ENCODE measurements around the gene SKP2.
A peak's percentile ranks its signal among the peaks of the same experiment; 100 is the strongest.
"Not testable (repeated sequence)": the region's sequence is repeated elsewhere in the genome, so short reads cannot be mapped to it uniquely, and the experiment has no call there.

SKP2 gene

DNA sequence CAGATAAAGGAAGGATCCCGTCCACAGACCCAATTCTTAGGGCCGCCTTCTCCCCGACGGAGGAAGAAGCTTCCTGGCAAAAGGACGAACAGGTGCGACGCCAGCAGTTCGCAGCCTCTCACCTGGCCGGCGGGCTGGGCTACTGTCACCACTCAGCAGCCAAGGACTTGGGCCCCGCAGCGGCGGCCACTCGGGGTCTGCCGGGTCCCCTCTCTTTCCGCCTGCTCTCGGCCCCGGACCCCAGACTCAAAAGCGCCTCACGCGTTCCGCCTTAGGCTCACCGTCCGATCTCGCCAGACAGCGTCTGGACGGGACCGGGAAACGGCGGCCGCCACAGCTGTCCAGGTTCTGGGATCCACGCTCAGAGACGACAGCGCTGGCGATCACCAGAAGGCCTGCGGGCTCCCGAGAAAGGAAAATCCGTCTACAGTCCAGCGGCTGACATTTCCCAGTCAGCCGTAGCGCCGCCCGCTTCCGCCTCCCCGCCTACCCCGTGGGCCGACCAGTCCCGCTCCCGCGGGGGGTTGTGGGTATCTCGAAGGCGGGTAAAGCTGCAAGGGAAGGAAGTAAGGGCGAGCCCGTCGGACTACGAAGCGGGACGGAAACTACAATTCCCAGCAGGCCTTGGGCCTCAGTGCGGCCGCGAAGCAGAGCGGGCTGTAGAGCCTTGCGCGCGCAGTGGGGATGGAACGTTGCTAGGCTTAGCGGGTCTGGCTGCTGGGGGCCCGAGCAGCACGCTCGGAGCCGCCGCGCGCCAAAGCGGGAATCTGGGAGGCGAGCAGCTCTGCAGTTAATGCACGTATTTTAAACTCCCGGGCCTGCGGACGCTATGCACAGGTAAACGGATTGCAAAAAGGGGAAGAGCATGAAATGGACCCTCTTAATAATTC is at the start of gene SKP2, which contains the start of gene LMBRD2:
SKP2 (plus strand) TSS at position 678 of the 890 bp plus-strand sequence; CDS start at position 830, 152 bp downstream.
LMBRD2 (minus strand) TSS at position 454 of the 890 bp plus-strand sequence. CDS start 8,538 bp downstream, outside the sequence.
- DNase-seq, result peak; percentile 98

DNA sequence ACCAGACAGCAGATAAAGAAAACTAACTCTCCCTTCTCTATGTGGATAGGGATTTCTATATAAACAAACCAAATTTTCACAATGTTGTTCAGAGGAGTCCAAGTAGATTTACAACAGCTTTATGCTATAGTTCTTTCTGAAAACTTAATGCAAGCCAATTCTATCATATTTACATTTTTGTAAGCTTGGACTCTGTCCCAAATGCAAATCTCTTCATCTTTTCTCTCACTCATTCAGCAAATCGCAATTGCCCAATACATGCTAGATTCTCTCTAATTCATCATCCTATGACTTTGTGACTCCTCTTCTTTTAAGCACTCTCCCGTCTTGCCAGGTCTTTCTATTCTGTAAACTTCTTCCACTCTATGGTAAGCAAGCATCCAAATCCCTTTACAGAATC is 46.1 kb upstream of the SKP2 start:
- DNase-seq, result no peak

DNA sequence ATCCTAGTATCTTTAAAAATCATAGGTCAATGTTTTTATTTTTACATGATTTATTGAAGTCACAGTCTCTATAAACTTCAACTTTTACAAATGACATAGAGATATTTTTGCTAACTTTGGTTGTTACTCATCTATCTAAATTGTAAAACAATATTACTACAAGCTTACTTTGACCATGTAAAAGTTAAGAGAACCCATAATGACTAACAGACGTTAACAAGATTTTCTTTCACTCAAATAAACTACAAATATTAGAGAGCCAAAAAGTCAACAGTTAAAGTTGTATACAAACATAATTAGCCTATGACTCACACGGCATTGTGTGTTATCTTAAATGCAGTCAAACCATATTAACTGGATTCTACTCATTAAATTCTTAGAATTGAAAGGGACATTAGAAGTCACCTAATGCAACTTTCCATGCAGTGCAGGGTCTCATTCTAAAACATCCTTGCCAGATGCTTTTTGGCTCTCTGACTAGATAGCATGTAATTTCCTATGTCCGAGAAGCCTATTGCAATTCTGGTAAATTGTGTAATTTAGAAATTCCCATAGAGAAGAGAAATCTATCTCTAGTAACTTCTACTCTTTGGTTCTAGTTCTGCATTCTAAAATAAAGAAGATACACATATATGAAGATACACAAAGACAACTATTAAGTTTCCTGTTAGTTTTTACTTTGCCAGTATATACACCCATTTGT is 43.0 kb upstream of the SKP2 start:
- DNase-seq, result no peak

DNA sequence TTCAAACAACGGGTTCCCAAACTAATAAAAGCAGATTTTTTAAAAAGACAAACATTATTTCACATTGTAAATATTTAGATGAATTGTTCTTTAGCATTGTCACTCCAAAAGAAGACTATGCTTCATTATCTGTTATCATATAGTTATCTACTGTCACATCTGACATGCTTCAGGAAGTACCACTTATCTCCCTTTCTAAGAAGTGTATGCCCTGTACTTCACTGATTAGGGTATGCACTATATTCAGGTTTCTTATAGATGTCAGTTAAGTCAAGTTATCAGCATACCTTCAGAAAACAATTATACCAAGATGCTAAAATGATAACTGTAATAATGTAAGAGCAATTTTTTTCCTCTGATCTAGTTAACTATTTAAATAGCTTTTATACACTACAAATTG is 40.7 kb upstream of the SKP2 start:
- DNase-seq, result no peak

DNA sequence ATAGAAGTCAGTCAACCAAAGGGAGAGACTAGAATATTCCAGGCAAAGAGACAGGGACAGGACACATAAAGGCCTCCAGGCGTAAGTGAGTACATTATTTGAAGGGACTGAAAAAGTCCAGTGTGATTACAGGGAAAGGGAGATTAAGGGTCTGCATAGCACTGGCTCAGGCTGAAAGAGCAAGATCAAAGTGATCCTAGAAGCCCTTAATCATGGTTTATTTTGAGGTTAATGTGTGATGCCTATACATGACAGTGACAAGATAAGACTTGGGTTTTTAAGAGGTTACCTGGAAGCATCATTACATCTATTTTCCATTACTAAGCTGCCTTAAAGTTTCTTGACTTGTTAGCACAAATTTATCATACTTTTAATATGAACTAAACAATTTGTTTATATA is 26.0 kb upstream of the SKP2 start:
- no peak for DNase-seq

DNA sequence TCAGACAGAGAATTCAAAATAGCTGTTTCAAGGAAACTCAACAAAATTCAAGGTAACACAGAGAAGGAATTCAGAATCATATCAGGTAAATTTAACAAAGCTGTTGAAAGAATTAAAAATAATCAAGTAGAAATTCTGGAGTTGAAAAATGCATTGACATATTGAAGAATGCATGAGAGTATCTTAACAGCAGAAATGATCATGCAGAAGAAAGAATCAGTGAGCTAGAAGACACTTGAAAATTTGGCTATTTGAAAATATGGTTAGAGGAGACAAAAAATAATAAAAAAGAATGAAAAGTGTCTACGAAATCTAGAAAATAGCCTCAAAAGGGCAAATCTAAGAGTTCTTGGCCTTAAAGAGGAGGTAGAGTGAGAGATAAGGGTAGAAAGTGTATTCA is 23.1 kb upstream of the SKP2 start:
- DNase-seq, result no peak

DNA sequence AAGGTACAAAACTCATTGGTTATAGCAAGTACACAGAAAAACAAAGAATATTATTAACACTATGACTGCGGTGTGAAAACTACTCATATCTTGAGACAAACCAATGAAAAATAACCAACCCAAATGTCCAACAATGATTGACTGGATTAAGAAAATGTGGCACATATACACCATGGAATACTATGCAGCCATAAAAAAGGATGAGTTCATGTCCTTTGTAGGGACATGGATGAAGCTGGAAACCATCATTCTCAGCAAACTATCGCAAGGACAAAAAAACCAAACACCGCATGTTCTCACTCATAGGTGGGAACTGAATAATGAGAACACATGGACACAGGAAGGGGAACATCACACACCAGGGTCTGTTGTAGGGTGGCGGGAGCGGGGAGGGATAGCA is 22.2 kb upstream of the SKP2 start:
- not testable (repeated sequence) for DNase-seq

DNA sequence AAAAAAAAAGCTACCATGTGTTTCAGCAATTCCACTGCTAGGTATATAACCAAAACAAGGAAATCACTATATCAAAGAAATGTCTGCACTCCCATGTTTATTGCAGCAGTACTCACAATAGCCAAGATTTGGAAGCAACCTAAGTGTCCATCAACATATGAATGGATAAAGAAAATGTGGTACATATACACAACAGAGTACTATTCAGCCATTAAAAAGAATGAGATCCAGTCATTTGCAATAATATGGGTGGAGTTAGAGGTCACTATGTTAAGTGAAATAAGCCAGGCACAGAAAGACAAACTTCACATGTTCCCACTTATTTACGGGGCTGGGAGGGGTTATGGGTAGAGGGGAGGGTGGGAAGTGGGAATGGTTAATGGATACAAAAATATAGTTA is 18.9 kb upstream of the SKP2 start:
- not testable (repeated sequence) for DNase-seq

DNA sequence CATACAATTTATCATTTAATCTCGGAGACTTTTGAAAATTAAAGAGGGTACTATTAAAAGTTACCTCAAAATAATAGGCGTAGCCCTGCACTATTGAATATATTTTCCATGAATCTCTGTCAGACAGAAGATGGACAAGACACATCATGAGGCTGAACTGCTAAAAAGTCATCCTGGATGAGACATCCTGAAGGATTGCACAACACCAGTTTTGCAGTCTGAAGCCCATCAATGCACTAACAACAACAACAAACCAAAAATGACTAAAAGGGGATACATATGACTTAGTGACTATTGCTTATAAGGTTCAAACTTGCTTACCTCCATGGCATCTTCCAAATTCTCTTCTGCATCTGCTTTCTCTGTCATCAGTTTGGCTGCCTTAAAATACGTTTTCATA is 15.9 kb upstream of the SKP2 start:
- DNase-seq, result no peak

DNA sequence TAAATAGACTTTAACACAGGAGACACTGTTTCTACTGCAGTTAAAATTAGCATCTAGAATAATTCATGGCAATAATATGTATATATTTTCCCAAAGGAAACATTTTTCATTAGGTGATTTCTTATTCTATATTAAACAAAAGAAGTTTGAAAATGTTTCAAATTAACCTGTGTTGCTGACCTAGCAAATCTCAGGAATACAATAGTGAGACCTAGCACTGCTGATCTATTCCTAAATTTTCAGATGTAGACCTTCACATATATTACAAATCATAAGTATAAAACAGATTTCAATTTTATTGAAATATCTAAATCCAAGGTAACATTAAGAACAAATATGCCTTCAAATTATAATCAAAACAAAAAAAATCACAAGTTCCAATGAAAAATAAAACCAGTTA is 15.3 kb upstream of the SKP2 start:
- DNase-seq, result no peak

DNA sequence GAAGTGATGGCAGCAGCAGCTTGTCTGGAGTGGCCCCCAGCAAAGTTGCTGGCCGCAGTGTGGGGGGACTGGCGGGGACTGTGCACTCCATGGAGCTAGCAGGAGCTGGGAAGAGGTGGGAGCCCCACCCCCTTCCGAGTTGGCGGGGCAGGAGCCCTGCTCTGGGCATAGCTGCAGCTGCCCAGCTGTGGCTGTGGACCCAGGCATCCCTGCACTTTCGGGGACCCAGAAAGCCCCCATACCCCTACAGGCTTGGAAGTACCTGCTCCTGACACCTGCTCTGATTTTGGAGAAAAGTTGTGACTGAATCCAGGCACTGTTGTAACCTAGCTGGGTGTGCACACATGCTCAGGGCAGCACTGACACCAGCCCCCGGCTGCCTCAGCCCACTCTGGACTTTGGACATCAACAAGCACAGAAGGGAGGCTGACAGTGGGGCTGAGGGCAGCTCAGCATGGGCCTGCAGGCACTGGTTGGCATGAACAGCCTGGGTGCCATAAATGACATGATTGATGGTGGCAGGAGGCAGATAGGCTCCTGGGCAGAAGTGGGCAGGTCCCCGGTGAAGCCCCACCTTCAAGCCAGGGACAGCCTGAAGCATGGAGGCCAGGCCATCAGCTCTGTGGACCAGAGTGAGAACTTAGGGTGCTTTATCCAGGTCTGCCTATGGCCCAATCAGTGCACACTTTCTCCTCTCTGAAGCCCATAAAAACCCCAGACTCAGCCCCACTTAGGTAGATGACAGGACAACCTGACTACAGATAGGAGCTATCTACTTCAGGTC is 12.8 kb upstream of the SKP2 start:
- DNase-seq, result no peak

DNA sequence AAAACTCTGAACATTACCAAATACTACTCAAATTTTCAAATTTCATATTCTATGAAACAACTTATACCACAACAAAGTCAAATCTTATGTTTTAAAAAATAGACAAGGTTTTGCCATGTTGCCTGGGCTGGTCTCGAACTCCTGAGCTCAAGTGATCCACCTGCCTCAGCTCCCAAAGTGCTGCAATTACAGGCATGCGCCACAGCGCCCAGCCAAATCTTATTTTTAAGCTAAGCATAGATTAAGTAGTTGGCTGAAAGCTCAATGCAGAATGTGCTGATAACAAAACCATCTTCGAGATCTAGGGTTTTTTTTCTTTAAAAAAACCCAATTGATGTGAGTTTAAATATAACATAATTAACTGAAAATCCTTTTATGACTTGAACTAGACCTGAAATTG is 6.6 kb upstream of the SKP2 start:
- DNase-seq, result no peak

DNA sequence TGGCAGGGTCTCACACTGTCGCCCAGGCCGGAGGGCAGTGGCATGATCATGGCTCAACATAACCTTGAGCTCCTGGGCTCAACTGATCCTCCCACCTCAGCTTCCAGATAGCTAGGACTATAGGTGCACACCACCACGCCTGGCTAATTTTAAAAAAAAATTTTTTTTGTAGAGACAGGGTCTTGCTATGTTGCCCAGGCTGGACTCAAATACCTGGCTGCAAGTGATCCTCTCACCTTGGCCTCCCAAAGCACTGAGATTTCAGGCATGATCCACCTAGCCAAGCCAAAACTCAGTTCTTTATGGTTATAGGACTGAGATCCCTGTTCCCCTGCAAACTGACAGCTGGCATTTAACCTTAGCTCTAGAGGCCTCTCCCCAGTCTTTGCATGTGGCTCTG is 5.5 kb upstream of the SKP2 start:
- no peak for DNase-seq

DNA sequence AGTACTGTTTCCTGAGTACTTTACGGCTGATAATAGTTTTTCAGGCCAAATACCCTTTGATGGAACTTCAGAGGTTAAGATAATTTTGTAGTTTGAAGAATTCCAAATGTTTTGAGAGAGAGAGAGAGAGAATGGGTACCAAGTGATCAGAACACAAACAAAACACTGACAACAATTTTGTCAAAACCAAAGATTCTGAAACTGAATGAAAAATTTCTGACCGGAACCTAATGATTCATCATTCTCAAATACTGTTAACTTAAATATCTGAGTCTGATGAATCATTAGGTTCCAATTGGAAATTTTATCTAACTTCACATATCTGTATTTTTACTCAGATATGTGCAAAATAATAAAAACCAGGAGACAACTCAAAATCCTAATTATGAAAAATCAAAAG is 4.2 kb upstream of the SKP2 start:
- no peak for DNase-seq

DNA sequence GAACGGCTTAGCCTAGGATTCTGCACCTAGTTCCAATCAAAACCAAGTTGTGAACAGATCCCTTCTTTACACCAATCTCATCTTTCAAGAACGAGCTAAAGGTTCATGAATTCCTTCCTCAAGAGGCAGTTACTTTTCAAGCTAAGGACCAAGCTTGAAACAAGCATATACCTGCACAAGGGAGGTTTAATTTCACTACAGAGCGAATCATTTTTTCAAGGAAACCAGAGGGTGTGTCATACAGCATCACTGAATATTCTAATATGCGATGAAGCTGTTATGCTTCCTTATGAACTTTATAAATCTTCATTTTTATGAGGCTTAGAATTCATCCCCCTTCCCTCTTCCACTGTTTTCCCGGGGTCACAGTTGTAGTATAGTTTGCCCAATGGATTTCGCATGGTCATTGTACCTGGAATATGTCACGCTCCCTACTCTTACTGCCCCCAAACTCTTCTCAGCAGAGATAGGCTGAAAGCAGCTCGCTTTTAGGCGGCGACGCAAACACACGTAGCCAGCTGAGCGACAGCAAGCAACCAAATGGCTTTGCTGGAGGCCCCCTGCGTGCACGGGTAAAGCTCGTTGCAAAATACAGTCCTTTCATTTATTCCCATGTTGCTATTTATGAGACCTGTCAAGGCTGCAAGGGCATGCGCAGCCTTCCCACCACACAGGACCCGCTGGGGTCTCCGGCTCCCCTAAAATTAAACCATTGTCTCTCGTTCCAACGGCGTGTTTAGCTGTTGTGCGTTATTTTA is 1.1 kb upstream of the SKP2 start:
- DNase-seq, result peak; percentile 55

DNA sequence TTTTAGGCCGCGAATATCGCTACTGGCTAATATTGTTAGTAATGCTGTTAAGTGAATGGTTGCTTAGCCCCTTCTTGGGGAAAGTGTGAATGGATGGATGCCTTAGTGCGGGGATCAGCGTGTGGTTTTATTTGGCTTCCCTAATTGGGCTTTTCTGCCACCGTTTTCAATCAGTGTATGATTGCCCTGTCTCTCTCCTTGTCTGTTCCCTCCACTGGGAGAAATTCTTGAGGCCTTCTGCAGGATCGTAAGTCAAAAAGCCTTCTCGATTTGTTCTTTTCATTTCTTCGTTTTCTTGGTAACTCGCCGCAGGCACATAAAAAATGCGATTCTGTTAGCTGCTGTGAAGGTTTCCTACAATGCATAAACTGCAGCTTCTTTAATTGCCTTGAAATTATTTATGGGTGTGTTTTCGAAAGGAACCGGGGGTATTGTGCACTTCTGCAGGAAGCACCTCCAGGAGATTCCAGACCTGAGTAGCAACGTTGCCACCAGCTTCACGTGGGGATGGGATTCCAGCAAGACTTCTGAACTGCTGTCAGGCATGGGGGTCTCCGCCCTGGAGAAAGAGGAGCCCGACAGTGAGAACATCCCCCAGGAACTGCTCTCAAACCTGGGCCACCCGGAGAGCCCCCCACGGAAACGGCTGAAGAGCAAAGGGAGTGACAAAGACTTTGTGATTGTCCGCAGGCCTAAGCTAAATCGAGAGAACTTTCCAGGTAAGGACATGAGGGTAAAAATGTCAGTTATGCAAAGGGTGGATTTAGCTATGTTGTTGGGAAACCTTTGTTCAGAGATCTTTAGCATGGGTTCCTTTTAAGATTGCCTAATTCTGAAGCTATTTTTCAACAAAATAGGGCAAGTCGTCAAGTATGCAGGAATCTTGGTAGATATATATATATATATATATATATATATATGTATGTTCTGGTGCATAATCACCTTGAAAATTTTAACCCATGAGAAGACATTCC is 700 bp downstream of the SKP2 start:
- no peak for DNase-seq

DNA sequence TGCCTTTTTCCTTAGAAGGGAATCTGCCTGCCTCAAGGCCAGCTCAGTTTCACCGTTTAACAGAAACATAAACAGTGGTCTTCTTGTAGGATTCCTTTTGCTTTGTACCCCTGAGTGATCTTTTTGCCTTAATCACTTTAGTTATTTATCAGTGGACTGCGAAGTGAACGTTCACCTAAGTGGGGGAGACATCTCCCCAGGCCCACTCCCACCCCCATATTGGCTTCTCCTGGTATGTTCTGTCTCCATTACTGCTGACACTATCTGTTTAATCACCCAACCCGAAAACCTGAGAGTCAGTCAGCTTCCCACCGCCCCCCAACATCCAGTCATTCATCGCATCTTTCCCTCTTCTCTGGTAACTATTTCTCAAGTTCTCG is 1.4 kb downstream of the SKP2 start:
- DNase-seq, result no peak

DNA sequence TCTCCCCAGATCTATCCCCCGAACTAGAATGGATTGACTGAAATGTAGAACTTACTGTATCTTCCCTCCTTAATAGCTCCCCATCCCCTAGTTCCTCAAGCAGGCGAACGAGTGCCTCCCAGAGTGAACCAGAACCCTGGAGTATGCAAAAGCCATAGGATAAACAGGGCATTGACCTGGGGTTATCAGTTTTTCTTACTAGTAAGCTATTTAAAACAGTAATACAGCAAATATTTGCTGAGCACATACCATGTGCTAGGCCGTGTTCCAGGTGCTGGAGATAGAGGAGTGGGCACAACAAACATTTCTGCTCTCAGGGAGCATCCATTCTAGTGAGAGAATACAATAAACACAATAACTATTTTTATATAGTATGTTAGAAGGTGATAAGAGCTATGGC is 1.8 kb downstream of the SKP2 start:
- DNase-seq, result no peak

DNA sequence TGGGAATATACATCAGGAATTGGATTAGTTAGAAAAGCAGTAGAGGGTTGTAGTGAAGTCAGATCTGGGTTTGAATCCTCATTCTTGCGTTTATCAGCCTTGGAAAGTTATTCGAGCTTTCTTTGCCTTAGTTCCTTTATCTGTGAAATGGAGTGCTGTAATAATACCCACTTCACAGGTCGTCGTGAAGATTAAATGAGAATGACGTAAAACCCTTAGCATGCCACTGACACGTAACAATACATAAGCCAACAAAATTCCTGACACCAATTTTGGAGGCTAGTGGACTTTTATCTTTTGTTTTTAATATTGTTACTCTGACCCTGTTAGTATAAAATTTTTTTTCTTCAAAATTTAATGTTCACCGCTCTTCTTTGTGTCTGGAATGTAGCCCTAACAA is 3.4 kb downstream of the SKP2 start:
- no peak for DNase-seq

DNA sequence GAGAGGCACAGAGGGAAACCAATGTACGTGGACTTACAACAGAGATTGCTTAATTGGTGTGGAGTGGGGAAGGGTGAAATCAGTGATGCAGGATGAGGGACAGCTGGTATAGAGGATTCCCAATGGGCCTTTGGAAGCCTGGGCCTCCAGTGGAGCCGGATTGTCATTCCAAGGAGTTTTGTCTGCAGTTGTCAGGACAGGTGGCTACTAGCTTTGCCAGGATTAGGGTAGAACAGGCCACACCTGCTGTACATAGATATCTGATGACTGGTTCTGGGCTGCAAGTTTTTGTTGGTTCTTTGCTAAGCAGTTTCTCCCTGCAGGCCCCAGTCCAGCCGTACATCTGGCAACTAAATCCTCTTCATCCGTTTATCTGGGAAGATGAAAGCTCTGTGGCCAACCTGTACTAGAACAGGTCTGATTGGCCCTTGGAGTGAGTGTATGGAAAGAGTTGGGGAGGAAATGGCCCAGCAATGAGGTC is 4.2 kb downstream of the SKP2 start:
- DNase-seq, result no peak

DNA sequence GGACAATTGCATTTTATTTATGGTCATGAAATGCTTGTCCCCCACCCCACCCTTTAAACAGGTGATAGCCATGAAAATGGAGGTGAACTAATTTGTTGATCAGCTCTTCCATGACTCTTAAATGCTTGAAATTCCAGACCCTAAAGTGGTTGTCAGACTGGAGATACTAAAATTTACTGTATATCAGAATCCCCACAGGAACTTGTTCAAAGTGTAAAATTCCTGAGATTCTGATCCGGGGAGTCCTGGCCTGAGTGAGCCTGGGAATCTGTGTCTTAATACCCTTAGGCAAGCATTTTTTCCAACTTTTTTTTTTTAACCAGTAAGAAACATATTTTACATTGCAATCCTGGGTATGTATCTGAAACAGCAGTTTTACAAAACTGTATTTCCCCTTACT is 4.7 kb downstream of the SKP2 start:
- DNase-seq, result no peak
